ENCODE results near the gene AGAP1. TPM values are rescaled to one million over a fixed set of nuclear protein-coding genes. Genes with fewer than 3 reads are reported as not detected.

AGAP1 gene
- total and polyA plus RNA-seq, 4 donors = 2.0 to 8.5 (median 5.4) TPM

DNA sequence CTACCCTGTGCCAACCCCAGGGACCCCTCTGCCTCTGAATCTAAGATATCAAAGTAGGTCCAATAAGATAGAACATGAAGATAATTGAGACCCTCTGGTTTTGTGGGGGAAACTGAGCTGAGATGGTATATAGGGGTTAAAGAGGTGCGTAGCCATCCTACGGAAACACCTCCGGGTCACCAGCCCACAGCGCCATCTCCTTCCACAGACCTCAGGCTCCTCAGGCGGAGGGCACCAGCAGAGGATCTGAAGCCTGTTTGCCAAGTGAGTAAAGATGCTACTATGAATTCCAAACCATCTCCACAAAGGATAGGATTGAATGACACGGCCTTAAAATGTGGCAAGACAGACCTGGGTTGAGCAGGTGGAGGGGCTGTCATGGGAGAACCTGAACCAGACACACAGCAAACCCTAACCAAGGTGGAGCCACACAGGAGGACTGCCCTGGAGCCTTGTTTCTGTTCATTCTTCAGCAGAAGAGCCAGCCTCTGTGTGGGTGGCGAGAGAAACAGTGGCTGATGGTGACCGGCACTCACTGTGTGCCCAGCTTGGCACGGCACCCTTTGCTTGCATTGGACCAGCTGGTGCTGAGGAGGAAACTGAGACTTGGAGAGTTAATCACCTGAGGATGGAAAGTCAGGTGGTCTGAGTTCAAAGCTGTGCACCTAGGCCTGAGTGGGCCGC is 664.1 kb downstream of the AGAP1 start:
- Histone ChIP-seq H3K27me3 (ENCODE audit: control insufficient read depth in 4 of 4, insufficient read depth in 4 of 4, low read length in 3 of 4) (peaks cover 0 to 12% (median 9%) of the 10 kb centered on the region in 4 donors), H3K4me1 (ENCODE audit: control insufficient read depth in 4 of 4, insufficient read depth in 4 of 4, low read length in 3 of 4) (no peaks in the 10 kb centered on the region), H3K9me3 (ENCODE audit: control insufficient read depth in 4 of 4, low read length in 3 of 4) (peaks cover 0 to 7% (median 2%) of the 10 kb centered on the region in 4 donors), H3K9ac (ENCODE audit: low read depth in 1 of 2, low read length in 2 of 2) (no peak overlapping the region), H3K36me3 (ENCODE audit: control insufficient read depth in 4 of 4, insufficient read depth in 3 of 4, low read depth in 1 of 4, low read length in 3 of 4) (no peaks in the 10 kb centered on the region), H3K4me3 (ENCODE audit: low read depth in 1 of 3, low read length in 3 of 3) (no peak overlapping the region), H3K27ac (ENCODE audit: low read depth in 1 of 2, low read length in 2 of 2) (no peak overlapping the region)
- TF ChIP-seq HNF4A (conservative IDR thresholded peaks at IDR 0.05) (no peak), JUND (IDR thresholded peaks at IDR 0.05) (no peak), FOXA2 (IDR thresholded peaks at IDR 0.05) (no peak), RXRA (IDR thresholded peaks at IDR 0.05) (no peak), SP1 (IDR thresholded peaks at IDR 0.05) (no peak), GABPA (IDR thresholded peaks at IDR 0.05 in 1 of 2, conservative IDR thresholded peaks at IDR 0.05 in 1 of 2) (no peak), RAD21 (IDR thresholded peaks at IDR 0.05) (no peak), NR2F2 (IDR thresholded peaks at IDR 0.05) (no peak), FOXA1 (IDR thresholded peaks at IDR 0.05) (no peak), YY1 (IDR thresholded peaks at IDR 0.05) (no peak), TAF1 (conservative IDR thresholded peaks at IDR 0.05) (no peak), EGR1 (IDR thresholded peaks at IDR 0.05; ENCODE audit: low read depth in 2 of 2) (no peak), HNF4G (IDR thresholded peaks at IDR 0.05) (no peak)
- TF ChIP-seq, protein P1, sequence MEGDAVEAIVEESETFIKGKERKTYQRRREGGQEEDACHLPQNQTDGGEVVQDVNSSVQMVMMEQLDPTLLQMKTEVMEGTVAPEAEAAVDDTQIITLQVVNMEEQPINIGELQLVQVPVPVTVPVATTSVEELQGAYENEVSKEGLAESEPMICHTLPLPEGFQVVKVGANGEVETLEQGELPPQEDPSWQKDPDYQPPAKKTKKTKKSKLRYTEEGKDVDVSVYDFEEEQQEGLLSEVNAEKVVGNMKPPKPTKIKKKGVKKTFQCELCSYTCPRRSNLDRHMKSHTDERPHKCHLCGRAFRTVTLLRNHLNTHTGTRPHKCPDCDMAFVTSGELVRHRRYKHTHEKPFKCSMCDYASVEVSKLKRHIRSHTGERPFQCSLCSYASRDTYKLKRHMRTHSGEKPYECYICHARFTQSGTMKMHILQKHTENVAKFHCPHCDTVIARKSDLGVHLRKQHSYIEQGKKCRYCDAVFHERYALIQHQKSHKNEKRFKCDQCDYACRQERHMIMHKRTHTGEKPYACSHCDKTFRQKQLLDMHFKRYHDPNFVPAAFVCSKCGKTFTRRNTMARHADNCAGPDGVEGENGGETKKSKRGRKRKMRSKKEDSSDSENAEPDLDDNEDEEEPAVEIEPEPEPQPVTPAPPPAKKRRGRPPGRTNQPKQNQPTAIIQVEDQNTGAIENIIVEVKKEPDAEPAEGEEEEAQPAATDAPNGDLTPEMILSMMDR (IDR thresholded peaks at IDR 0.05; ENCODE audit: low read depth, low read length, missing input control) = no peak
- TF ChIP-seq, protein P2, sequence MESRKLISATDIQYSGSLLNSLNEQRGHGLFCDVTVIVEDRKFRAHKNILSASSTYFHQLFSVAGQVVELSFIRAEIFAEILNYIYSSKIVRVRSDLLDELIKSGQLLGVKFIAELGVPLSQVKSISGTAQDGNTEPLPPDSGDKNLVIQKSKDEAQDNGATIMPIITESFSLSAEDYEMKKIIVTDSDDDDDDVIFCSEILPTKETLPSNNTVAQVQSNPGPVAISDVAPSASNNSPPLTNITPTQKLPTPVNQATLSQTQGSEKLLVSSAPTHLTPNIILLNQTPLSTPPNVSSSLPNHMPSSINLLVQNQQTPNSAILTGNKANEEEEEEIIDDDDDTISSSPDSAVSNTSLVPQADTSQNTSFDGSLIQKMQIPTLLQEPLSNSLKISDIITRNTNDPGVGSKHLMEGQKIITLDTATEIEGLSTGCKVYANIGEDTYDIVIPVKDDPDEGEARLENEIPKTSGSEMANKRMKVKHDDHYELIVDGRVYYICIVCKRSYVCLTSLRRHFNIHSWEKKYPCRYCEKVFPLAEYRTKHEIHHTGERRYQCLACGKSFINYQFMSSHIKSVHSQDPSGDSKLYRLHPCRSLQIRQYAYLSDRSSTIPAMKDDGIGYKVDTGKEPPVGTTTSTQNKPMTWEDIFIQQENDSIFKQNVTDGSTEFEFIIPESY (IDR thresholded peaks at IDR 0.05) = no peak
- TF ChIP-seq, protein P3, sequence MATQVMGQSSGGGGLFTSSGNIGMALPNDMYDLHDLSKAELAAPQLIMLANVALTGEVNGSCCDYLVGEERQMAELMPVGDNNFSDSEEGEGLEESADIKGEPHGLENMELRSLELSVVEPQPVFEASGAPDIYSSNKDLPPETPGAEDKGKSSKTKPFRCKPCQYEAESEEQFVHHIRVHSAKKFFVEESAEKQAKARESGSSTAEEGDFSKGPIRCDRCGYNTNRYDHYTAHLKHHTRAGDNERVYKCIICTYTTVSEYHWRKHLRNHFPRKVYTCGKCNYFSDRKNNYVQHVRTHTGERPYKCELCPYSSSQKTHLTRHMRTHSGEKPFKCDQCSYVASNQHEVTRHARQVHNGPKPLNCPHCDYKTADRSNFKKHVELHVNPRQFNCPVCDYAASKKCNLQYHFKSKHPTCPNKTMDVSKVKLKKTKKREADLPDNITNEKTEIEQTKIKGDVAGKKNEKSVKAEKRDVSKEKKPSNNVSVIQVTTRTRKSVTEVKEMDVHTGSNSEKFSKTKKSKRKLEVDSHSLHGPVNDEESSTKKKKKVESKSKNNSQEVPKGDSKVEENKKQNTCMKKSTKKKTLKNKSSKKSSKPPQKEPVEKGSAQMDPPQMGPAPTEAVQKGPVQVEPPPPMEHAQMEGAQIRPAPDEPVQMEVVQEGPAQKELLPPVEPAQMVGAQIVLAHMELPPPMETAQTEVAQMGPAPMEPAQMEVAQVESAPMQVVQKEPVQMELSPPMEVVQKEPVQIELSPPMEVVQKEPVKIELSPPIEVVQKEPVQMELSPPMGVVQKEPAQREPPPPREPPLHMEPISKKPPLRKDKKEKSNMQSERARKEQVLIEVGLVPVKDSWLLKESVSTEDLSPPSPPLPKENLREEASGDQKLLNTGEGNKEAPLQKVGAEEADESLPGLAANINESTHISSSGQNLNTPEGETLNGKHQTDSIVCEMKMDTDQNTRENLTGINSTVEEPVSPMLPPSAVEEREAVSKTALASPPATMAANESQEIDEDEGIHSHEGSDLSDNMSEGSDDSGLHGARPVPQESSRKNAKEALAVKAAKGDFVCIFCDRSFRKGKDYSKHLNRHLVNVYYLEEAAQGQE (IDR thresholded peaks at IDR 0.05) = no peak
- TF ChIP-seq, protein P4, sequence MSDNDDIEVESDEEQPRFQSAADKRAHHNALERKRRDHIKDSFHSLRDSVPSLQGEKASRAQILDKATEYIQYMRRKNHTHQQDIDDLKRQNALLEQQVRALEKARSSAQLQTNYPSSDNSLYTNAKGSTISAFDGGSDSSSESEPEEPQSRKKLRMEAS (IDR thresholded peaks at IDR 0.05) = no peak
- TF ChIP-seq, protein P5, sequence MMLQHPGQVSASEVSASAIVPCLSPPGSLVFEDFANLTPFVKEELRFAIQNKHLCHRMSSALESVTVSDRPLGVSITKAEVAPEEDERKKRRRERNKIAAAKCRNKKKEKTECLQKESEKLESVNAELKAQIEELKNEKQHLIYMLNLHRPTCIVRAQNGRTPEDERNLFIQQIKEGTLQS (IDR thresholded peaks at IDR 0.05) = no peak
- DNase-seq (ENCODE audit: low spot score) = no peak
- WGBS = 91% methylated on average over 10 of the region's 10 CpGs

All from liver (tissue), 9 donors.